GM12874 (cell line): ENCODE measurements around the gene PSD4.
A peak's percentile ranks its signal among the peaks of the same experiment; 100 is the strongest.

Experiments
- CTCF ChIP-seq: IDR thresholded peaks from 2 replicates; pipeline ENCODE4 v1.5.1; 2011; ENCODE audit warnings: low read depth, mild to moderate bottlenecking, control low read depth, low read length, moderate library complexity; ENCODE audit not compliant: insufficient read depth

The PSD4 gene

GRCh38 chr2:113202305-113203216 lies 28.8 kb downstream of the PSD4 start:
- no peak for TF ChIP-seq CTCF

- TF ChIP-seq CTCF = no peak
Measured at GRCh38 chr2:113203217-113203530, 29.4 kb downstream of the PSD4 start.

GRCh38 chr2:113203901-113204519 lies 30.2 kb downstream of the PSD4 start:
- TF ChIP-seq CTCF = peak; percentile 88

- TF ChIP-seq CTCF = no peak
Measured at GRCh38 chr2:113206251-113206650, 32.5 kb downstream of the PSD4 start.

GRCh38 chr2:113207021-113207420 lies 33.2 kb downstream of the PSD4 start:
- TF ChIP-seq CTCF = no peak

GRCh38 chr2:113208396-113208795 lies 34.6 kb downstream of the PSD4 start:
- no peak for TF ChIP-seq CTCF

- no peak for TF ChIP-seq CTCF
Measured at GRCh38 chr2:113209011-113209645, 35.4 kb downstream of the PSD4 start.
